Ureter (tissue), 1 donor: Measurements from ENCODE around the gene WDR5. TPM values are rescaled to one million over a fixed set of nuclear protein-coding genes. Genes with fewer than 3 reads are reported as not detected.

Source experiments
- DNase-seq: peaks from one replicate; pipeline ENCODE4 v3.0.0-alpha.2; 2020; ENCODE audit warnings: low spot score
- total RNA-seq: library from RNA; stranded (reverse); gene quantifications from one replicate; pipeline ENCODE4 v1.2.4, GENCODE V29; 2023
- donor health status: DM: yes; HTN: yes; CAD: no.

The WDR5 gene
- total RNA-seq, 1 donor from 2014 or later: 30.6 TPM

- no peak for DNase-seq
These were observed 72.5 kb downstream of the WDR5 start for GRCh38 chr9:134208310-134208841.

DNA sequence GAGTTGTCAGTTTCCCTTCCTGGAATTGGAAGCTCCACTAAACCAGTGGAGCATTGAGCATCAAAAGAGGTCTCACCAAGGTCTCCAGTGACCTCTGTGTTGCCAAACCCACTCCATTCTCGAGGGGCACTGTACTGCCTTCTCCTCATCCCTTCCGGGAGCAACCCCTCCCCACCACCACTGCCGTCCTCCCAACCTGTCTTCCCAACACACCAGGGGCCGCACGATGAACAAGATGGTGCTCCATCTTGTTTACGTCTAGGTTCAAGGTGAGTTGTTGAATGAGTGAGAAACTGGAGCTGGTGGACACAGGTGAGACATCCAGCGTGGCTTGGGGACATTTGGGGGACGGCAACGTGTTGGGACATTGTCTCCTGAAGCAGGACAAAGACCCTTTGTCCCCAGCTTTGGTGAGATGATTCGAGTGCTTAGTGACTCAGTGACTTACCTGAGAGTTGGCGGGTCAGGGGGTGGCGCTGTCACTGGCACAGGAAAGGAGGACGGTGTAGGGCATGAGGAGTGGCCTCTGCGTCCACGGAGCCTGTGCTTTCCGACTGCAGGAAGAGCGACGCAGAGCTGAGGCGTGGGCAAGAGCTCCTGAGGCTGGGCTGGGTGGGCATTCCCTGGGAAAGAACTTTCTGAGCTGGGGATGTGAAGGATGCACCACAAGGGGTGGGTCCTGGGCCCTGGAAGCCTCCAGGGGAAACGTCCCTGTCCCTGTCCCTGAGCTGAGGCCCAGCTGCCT, 73.3 kb downstream of the WDR5 start:
- no peak for DNase-seq

Other genes starting within 250 kb of the WDR5 start
- gene VAV2, start 143.8 kb upstream of the WDR5 start, total RNA-seq: 38.9 TPM
- gene BRD3OS, start 110.6 kb upstream of the WDR5 start, total RNA-seq: 16.9 TPM
- 44.7 TPM for gene BRD3, start 68.1 kb upstream of the WDR5 start, total RNA-seq
- 13.6 TPM for gene RNU6ATAC, start 28.5 kb downstream of the WDR5 start, total RNA-seq
- 173 TPM for gene RXRA, start 190.4 kb downstream of the WDR5 start, total RNA-seq